Dermis lymphatic vessel endothelial cell (primary cell): Measurements from ENCODE around the gene ZNF593. TPM values are rescaled to one million over a fixed set of nuclear protein-coding genes. Genes with fewer than 3 reads are reported as not detected.

Experiments used
- total RNA-seq: library from RNA; depleted of rRNA; stranded (reverse); fragments of >200 nt; gene quantifications from 2 replicates; pipeline ENCODE4 v1.2.1, GENCODE V29; 2014

The ZNF593 gene
- 17.2 and 21.5 TPM in 2 replicates for total RNA-seq

DNA sequence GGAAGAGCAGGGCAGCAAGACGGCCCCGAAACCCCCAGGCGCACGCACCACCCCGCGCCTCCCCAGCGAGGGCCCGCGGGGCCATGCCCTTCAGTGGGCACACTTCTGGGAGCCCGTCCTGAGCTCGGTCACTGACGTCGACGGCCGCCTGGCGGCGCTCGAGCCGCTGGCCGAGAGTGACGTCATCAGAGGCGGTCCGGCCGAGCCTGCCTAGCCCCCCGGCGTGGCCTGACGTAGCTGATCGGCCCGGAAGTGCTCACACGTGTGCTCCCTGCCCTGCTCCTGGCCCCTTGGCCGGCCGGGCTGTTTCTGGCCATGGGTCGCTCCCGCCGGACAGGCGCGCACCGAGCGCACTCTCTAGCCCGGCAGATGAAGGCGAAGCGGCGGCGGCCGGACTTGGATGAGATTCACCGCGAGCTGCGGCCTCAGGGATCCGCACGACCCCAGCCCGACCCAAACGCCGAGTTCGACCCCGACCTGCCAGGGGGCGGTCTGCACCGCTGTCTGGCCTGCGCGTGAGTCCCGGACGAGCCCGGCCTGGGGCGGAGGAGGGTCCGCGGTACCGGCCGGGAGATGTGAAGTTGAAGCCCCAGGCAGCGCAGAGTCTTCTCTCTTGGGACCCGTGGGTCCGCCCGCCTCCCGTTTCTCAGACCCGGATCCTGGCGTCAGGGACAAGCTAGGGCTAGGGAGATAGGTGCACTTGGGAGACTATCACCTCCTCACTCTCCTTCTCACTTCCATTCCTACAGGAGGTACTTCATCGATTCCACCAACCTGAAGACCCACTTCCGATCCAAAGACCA, at the start of gene ZNF593:
TSS of gene ZNF593 (plus strand) at position 240 of the 803 bp plus-strand sequence. CDS start at position 316, 76 bp downstream.

GRCh38 chr1:26158908-26159742, 10.6 kb upstream of the ZNF593 start, which contains the start of gene FAM110D:
Gene FAM110D (plus strand): TSS chr1:26159079. CDS start chr1:26161292, 2,213 bp downstream.

GRCh38 chr1:26168410-26169197, 1.1 kb upstream of the ZNF593 start, which contains the start of gene C1orf232:
Gene C1orf232 (minus strand): TSS chr1:26168963. CDS start chr1:26168499, 464 bp downstream.

DNA sequence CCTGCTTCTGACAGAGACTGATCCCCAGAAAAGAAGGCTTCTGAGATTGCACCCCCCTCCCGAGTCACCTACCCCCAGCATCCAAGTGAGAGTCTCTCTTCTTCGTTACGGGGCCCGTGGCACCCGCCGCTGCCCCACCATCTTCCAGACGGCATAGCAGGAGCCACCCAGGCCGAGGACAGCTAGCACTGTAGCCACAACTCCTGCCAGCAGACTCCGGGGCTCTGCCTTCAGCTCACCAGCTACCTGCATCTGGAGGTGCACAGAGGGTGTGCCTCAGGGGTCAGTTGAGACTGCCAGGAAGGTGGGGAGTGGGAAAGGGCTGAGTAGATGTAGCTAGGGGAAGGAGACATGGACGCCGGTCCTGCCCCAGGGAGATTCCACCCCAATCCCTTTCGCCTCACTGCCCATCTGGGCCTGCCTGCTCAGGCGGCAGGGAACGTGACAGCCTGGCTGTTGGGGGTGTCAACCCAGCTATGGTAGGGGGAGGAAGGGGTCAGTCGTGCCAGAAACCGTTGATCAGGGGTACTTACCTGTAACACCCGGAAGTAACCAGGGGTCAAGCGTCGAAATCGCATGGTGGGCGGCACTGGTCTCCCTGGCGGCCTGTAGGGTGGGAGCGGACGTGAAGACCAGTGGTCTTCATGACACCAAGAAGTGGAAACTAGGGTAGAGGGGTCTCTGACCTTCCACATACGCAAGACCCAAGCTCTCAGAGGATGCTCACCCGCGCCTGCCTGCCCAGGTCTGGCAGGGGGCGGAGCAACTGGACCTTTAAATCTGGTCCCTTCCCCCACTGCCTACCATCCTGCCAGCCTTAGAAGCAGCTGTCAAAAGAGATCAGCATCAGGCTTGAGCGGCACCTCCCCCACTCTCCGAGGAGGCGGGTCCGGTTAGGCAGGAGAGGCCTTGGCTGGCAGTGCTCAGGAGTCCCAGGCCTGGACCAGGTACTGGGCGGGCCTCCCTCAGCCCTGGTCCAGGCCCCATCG, 1.7 kb downstream of the ZNF593 start, which contains the start of gene ZNF593OS:
TSS of gene ZNF593OS (minus strand) at position 749 of the 989 bp plus-strand sequence. CDS start at position 578, 171 bp downstream.

GRCh38 chr1:26177182-26177684, 7.5 kb downstream of the ZNF593 start, which contains the start of gene CNKSR1:
Gene CNKSR1 (plus strand): TSS chr1:26177491. CDS start chr1:26177548, 57 bp downstream.

GRCh38 chr1:26190373-26190987, 20.8 kb downstream of the ZNF593 start, which contains the start of gene CATSPER4:
Gene CATSPER4 (plus strand): TSS chr1:26190602. CDS start chr1:26190628, 26 bp downstream.

Other genes starting within 250 kb of the ZNF593 start
- 8.3 and 13.9 TPM in 2 replicates for gene PAFAH2, start 171.8 kb upstream of the ZNF593 start, total RNA-seq
- gene EXTL1, start 148.1 kb upstream of the ZNF593 start, total RNA-seq = not detected in 2 replicates
- not detected in 2 replicates for gene SLC30A2, start 123.8 kb upstream of the ZNF593 start, total RNA-seq
- under 0.01 TPM in 1 of 2 replicates, not detected in the other for gene TRIM63, start 102.3 kb upstream of the ZNF593 start, total RNA-seq
- 5.9 and 7.4 TPM in 2 replicates for gene PDIK1L, start 58.1 kb upstream of the ZNF593 start, total RNA-seq
- 5.5 and 6.3 TPM in 2 replicates for gene FAM110D, start 10.8 kb upstream of the ZNF593 start, total RNA-seq
- not detected in 2 replicates for gene C1orf232, start 945 bp upstream of the ZNF593 start, total RNA-seq
- gene ZNF593OS, start 1.9 kb downstream of the ZNF593 start, total RNA-seq = 0.11 TPM in 1 of 2 replicates, not detected in the other
- gene CNKSR1, start 7.6 kb downstream of the ZNF593 start, total RNA-seq = not detected in 2 replicates
- gene CATSPER4, start 20.7 kb downstream of the ZNF593 start, total RNA-seq = not detected in 2 replicates
- 4.4 and 4.9 TPM in 2 replicates for gene CEP85, start 64.3 kb downstream of the ZNF593 start, total RNA-seq
- 12.2 and 18.2 TPM in 2 replicates for gene SH3BGRL3, start 110.2 kb downstream of the ZNF593 start, total RNA-seq
- 1.2 and 1.7 TPM in 2 replicates for gene UBXN11, start 136.7 kb downstream of the ZNF593 start, total RNA-seq
- gene CD52, start 148.1 kb downstream of the ZNF593 start, total RNA-seq = not detected in 2 replicates
- 0.26 and 0.33 TPM in 2 replicates for gene CRYBG2, start 184.2 kb downstream of the ZNF593 start, total RNA-seq
- gene ZNF683, start 202.8 kb downstream of the ZNF593 start, total RNA-seq = not detected in 2 replicates
- not detected in 2 replicates for gene LIN28A, start 240.9 kb downstream of the ZNF593 start, total RNA-seq